IMR-90 (cell line): ENCODE measurements around the gene C4orf33. TPM values are rescaled to one million over a fixed set of nuclear protein-coding genes. Genes with fewer than 3 reads are reported as not detected.

Experiments
- ATAC-seq: fragments of 200-7000 bp; cut with Tn5 transposase; 2 replicates; pipeline ENCODE4 v1.9.1; 2020; ENCODE audit warnings: low read depth, mild to moderate bottlenecking, moderate library complexity
- BruUV-seq: library from RNA; stranded (reverse); fragments of 400-500 nt; replicated peaks from 2 replicates; lab custom pipeline; 2021; lab: Mats Ljungman, UMichigan
- CTCF ChIA-PET: fragments of 300-600 bp; formaldehyde crosslinking; extraction: SDS; loops from one replicate; lab custom pipeline; 2021; ENCODE audit warnings: antibody characterized with exemption; lab: Yijun Ruan, JAX
- POLR2A ChIA-PET: fragments of 300-600 bp; sonication (Branson Sonifier 250); formaldehyde crosslinking; loops from one replicate; lab custom pipeline; 2022; ENCODE audit warnings: antibody characterized with exemption; ENCODE audit not compliant: unreplicated experiment; lab: Charles Lee
- DNase-seq: peaks from one replicate; pipeline ENCODE4 v3.0.0; 2013
- H2AFZ ChIP-seq: replicated peaks from 2 replicates; pipeline ENCODE3; 2013; ENCODE audit warnings: low read length, mild to moderate bottlenecking; ENCODE audit not compliant: poor library complexity
- H2AK5ac ChIP-seq: 2 replicates; pipeline ENCODE4 v1.6.1; 2013; ENCODE audit warnings: low read depth, low read length, inconsistent platforms
- H2AK9ac ChIP-seq: replicated peaks from 2 replicates; pipeline ENCODE3; 2013; ENCODE audit warnings: mild to moderate bottlenecking, low read depth, low read length, moderate library complexity; ENCODE audit not compliant: poor library complexity
- H2BK120ac ChIP-seq: 2 replicates; pipeline ENCODE4 v1.6.1; 2013; ENCODE audit warnings: low read depth, low read length, inconsistent platforms
- H2BK15ac ChIP-seq: 3 replicates; pipeline ENCODE4 v1.6.1; 2013; ENCODE audit warnings: low read depth, low read length, inconsistent platforms
- H2BK20ac ChIP-seq: 2 replicates; pipeline ENCODE4 v1.6.1; 2013; ENCODE audit warnings: low read depth, mild to moderate bottlenecking, inconsistent platforms, low read length, moderate library complexity
- H2BK5ac ChIP-seq: 2 replicates; pipeline ENCODE4 v1.6.1; 2013; ENCODE audit warnings: mild to moderate bottlenecking, low read depth, low read length, inconsistent platforms; ENCODE audit not compliant: poor library complexity, severe bottlenecking
- H3K14ac ChIP-seq: replicated peaks from 2 replicates; pipeline ENCODE4 v1.6.1; 2013; ENCODE audit warnings: low read depth, low read length, inconsistent platforms
- H3K18ac ChIP-seq: 2 replicates; pipeline ENCODE4 v1.6.1; 2013; ENCODE audit warnings: low read depth, low read length, control low read depth
- H3K23ac ChIP-seq: 2 replicates; pipeline ENCODE4 v1.6.1; 2013; ENCODE audit warnings: low read depth, low read length, inconsistent platforms
- H3K27ac ChIP-seq: 2 replicates; pipeline ENCODE4 v1.5.1; 2013; ENCODE audit warnings: mild to moderate bottlenecking, control low read depth, low read length; ENCODE audit not compliant: insufficient read depth
- H3K27me3 ChIP-seq: 2 replicates; pipeline ENCODE4 v1.6.1; 2013; ENCODE audit warnings: low read length; ENCODE audit not compliant: control insufficient read depth, insufficient read depth
- H3K36me3 ChIP-seq: 2 replicates; pipeline ENCODE4 v1.6.1; 2013; ENCODE audit warnings: low read length, mixed read lengths; ENCODE audit not compliant: control insufficient read depth, insufficient read depth
- H3K4ac ChIP-seq: 2 replicates; pipeline ENCODE4 v1.6.1; 2013; ENCODE audit warnings: low read depth, low read length, inconsistent platforms
- H3K4me1 ChIP-seq: 2 replicates; pipeline ENCODE4 v1.6.1; 2013; ENCODE audit warnings: low read length, mixed read lengths; ENCODE audit not compliant: control insufficient read depth, insufficient read depth
- H3K4me2 ChIP-seq: 2 replicates; pipeline ENCODE4 v1.6.1; 2013; ENCODE audit warnings: low read depth, mild to moderate bottlenecking, control low read depth, low read length, moderate library complexity
- H3K4me3 ChIP-seq: 2 replicates; pipeline ENCODE4 v1.5.1; 2013; ENCODE audit warnings: low read depth, mild to moderate bottlenecking, control low read depth, low read length, moderate library complexity; ENCODE audit not compliant: insufficient read depth
- H3K56ac ChIP-seq: 2 replicates; pipeline ENCODE4 v1.6.1; 2013; ENCODE audit warnings: low read length, inconsistent platforms; ENCODE audit not compliant: insufficient read depth; ENCODE audit errors: extremely low read depth
- H3K79me1 ChIP-seq, 2 experiments: 2 replicates each; pipeline ENCODE4 v1.6.1; 2013; ENCODE audit warnings: low read length in 2 of 2, inconsistent platforms in 1 of 2, low read depth in 1 of 2
- H3K9ac ChIP-seq: 2 replicates; pipeline ENCODE4 v1.6.1; 2013; ENCODE audit warnings: low read depth, low read length, control low read depth
- H3K9me1 ChIP-seq: 2 replicates; pipeline ENCODE4 v1.6.1; 2013; ENCODE audit warnings: low read length, inconsistent platforms; ENCODE audit not compliant: insufficient read depth
- H3K9me3 ChIP-seq: 2 replicates; pipeline ENCODE4 v1.6.1; 2013; ENCODE audit warnings: low read length; ENCODE audit not compliant: control insufficient read depth, insufficient read depth
- H4K20me1 ChIP-seq: 2 replicates; pipeline ENCODE4 v1.6.1; 2013; ENCODE audit warnings: low read length, inconsistent platforms; ENCODE audit not compliant: insufficient read depth
- H4K5ac ChIP-seq: 2 replicates; pipeline ENCODE4 v1.6.1; 2013; ENCODE audit warnings: mild to moderate bottlenecking, low read depth, low read length, control low read depth
- H4K8ac ChIP-seq, 2 experiments: 2 replicates each; pipeline ENCODE4 v1.6.1; 2013; ENCODE audit warnings: low read depth in 2 of 2, low read length in 2 of 2, control low read depth in 1 of 2, inconsistent platforms in 1 of 2
- H4K91ac ChIP-seq: 2 replicates; pipeline ENCODE4 v1.6.1; 2013; ENCODE audit warnings: low read depth, low read length, inconsistent platforms; ENCODE audit not compliant: insufficient read depth
- BHLHE40 ChIP-seq: fragments of 150-350 bp; IDR thresholded peaks from 2 replicates; pipeline ENCODE4 v1.6.1; 2016; ENCODE audit warnings: mild to moderate bottlenecking, low read depth, low read length
- CEBPB ChIP-seq: IDR thresholded peaks from 2 replicates; pipeline ENCODE4 v1.6.1; 2012; ENCODE audit warnings: low read depth, low read length, improper control_type of control experiment
- CHD1 ChIP-seq: IDR thresholded peaks from 2 replicates; pipeline ENCODE4 v1.6.1; 2012; ENCODE audit warnings: low read depth, low read length, improper control_type of control experiment
- FOS ChIP-seq: fragments of 150-350 bp; IDR thresholded peaks from 2 replicates; pipeline ENCODE4 v1.6.1; 2016; ENCODE audit warnings: low read depth, low read length
- MAFK ChIP-seq: IDR thresholded peaks from 2 replicates; pipeline ENCODE4 v1.6.1; 2012; ENCODE audit warnings: low read depth, low read length, improper control_type of control experiment
- MAZ ChIP-seq: IDR thresholded peaks from 2 replicates; pipeline ENCODE4 v1.6.1; 2012; ENCODE audit warnings: low read depth, mild to moderate bottlenecking, low read length, improper control_type of control experiment, moderate library complexity, borderline replicate concordance
- NFE2L2 ChIP-seq: fragments of 150-350 bp; IDR thresholded peaks from 2 replicates; pipeline ENCODE4 v1.6.1; 2016; ENCODE audit warnings: low read depth, mild to moderate bottlenecking, low read length
- POLR2A ChIP-seq: IDR thresholded peaks from 2 replicates; pipeline ENCODE4 v1.6.1; 2012; ENCODE audit warnings: mild to moderate bottlenecking, low read depth, low read length
- RAD21 ChIP-seq: IDR thresholded peaks from 2 replicates; pipeline ENCODE4 v1.6.1; 2012; ENCODE audit warnings: low read length, improper control_type of control experiment
- RCOR1 ChIP-seq: IDR thresholded peaks from 2 replicates; pipeline ENCODE4 v1.6.1; 2012; ENCODE audit warnings: mild to moderate bottlenecking, low read length, improper control_type of control experiment; ENCODE audit not compliant: insufficient replicate concordance
- RFX5 ChIP-seq: IDR thresholded peaks from 2 replicates; pipeline ENCODE4 v1.8.0; 2012; ENCODE audit warnings: low read depth, mild to moderate bottlenecking, low read length, moderate library complexity
- SMC3 ChIP-seq: fragments of 150-350 bp; IDR thresholded peaks from 2 replicates; pipeline ENCODE4 v1.6.1; 2016; ENCODE audit warnings: low read depth, mild to moderate bottlenecking, antibody characterized with exemption, low read length, moderate library complexity
- WGBS, 2 experiments: methylation state at CpG; one replicate each; pipeline versions ENCODE4 v1.1.5 to v1.1.7; 2013; ENCODE audit warnings: missing lambda C conversion rate in 2 of 2; ENCODE audit not compliant: insufficient read length in 1 of 2; ENCODE audit errors: extremely low coverage in 2 of 2; 5-methylcytosine and 5-hydroxymethylcytosine counted together
- dilution Hi-C: fragments of 300-500 bp; cut with HindIII; formaldehyde crosslinking; loops from one replicate; pipeline ENCODE4 v1.14.3; 2018; ENCODE audit warnings: low sequenced_read_pairs; ENCODE audit not compliant: unreplicated experiment
- in situ Hi-C: fragments of 300-500 bp; cut with MboI; formaldehyde crosslinking; loops from 3 replicates; pipeline ENCODE4 v1.14.3; 2019; ENCODE audit warnings: low sequenced_read_pairs, inconsistent platforms, mixed read lengths
- intact Hi-C: fragments of 100-400 bp; cut with micrococcal nuclease; formaldehyde crosslinking; loops from 2 replicates; pipeline ENCODE4 v1.10.0; 2022
- polyA plus RNA-seq, 3 experiments: library from polyadenylated mRNA; depleted of rRNA; stranded (reverse); fragments of >200 nt; gene quantifications; 2 replicates each; pipeline ENCODE4 v1.2.3, GENCODE V29; 2012; ENCODE audit warnings: low replicate concordance in 1 of 3
- total RNA-seq: library from RNA; depleted of rRNA; stranded (reverse); fragments of >200 nt; gene quantifications from 2 replicates; pipeline ENCODE4 v1.2.3, GENCODE V29; 2012
- TF ChIP-seq, protein P1 (sequence below): conservative IDR thresholded peaks from 2 replicates; pipeline ENCODE4 v1.5.1; 2012; ENCODE audit warnings: mild to moderate bottlenecking, low read depth, low read length, improper control_type of control experiment
- TF ChIP-seq, protein P2 (sequence below): fragments of 150-350 bp; IDR thresholded peaks from 2 replicates; pipeline ENCODE4 v1.6.1; 2017; ENCODE audit warnings: mild to moderate bottlenecking, antibody characterized with exemption, low read length, low read depth
- TF ChIP-seq, protein P3 (sequence below): fragments of 150-350 bp; IDR thresholded peaks from 2 replicates; pipeline ENCODE4 v1.6.1; 2016; ENCODE audit warnings: low read depth, mild to moderate bottlenecking, low read length, moderate library complexity, borderline replicate concordance

Gene C4orf33
- total and polyA plus RNA-seq, 2 of the 4 experiments (the other 2 are of a cell fraction), result 4.7 to 5.3 TPM

DNA sequence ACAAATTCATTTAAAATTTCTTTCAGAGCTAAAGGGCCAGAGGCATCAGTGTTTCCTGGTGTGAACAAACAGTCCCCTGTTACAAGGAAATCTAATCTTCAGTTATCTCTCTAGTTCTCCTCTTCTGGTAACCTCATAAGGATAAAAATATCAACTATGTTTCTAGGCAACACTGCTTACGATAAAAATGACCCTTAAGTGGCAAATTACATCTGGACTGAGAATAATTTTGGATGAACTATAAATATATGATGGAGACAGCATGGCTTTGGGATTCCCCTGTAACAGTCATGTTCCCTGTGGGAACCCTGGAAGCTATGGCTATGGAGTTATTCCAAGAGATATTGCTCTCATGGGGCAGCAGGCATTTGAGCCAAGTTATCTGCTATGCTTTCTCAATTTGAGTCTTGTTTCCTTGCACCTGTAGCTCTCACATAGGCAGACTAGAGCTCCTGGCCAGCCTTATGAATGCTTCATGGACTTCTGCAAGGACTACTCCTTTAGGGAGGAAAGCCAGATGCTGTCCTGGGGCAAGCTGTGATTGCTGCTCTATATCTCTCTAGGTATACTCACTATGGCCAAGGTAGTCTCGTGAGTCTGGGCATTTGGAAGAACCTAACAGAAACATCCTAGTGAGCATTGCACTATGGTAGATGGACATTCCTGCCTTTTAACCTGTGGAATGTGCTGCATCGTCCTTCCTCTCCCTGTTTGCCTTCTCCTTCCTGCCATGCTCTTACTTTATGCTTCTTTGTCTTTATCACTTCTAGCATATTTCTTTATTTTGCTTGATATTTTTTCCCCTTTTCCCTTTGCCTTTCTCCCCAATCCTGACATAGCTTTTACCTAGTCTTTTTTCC is 14.2 kb downstream of the C4orf33 start:
- H3K36me3 ChIP-seq, result no peaks in the 10 kb centered on the region
- H3K79me1 ChIP-seq, result no peaks in the 10 kb centered on the region
- H3K27ac ChIP-seq, result no peak overlapping the region
- ChIA-PET CTCF (interaction anchor here (1.4 kb wide), 1 partner anchor 17 kb away, joined by 4 read pairs; the partner anchor contains the start of gene SCLT1), POLR2A (no interaction called here)
- no peaks in the 10 kb centered on the region for H3K27me3 ChIP-seq
- H3K56ac ChIP-seq, result no peak overlapping the region
- H3K9me1 ChIP-seq, result peaks cover 3% of the 10 kb centered on the region; the same call in 1 of the 2 replicates
- no peak overlapping the region for H2BK20ac ChIP-seq
- in situ Hi-C loops, result no loop called here
- ATAC-seq, result no peak
- H3K18ac ChIP-seq, result no peak overlapping the region
- H3K23ac ChIP-seq, result no peak overlapping the region
- no peak overlapping the region for H3K4me3 ChIP-seq
- intact Hi-C loops, result no loop called here
- no peak overlapping the region for H3K4me2 ChIP-seq
- H3K4ac ChIP-seq, result no peak overlapping the region
- dilution Hi-C loops, result no loop called here
- no peak overlapping the region for H2AK9ac ChIP-seq
- H2AFZ ChIP-seq, result no peak overlapping the region
- DNase-seq, result no peak
- no peaks in the 10 kb centered on the region for H3K9me3 ChIP-seq
- H3K4me1 ChIP-seq, result no peaks in the 10 kb centered on the region
- WGBS, 2 experiments, result 40% methylated on average over 1 of the region's 3 CpGs; no CpG with 5 or more reads in 1 of the 2 experiments
- no peaks in the 10 kb centered on the region for H4K20me1 ChIP-seq
- H2AK5ac ChIP-seq, result no peak overlapping the region
- H2BK120ac ChIP-seq, result no peak overlapping the region
- H3K9ac ChIP-seq, result no peak overlapping the region
- H3K14ac ChIP-seq, result no peak overlapping the region
- H4K91ac ChIP-seq, result no peak overlapping the region
- BruUV-seq, result no TSS peak
- no peak overlapping the region for H4K5ac ChIP-seq
- H4K8ac ChIP-seq, result no peak overlapping the region
- H2BK15ac ChIP-seq, result no peak overlapping the region
- H2BK5ac ChIP-seq, result no peak overlapping the region
- no peak for TF ChIP-seq BHLHE40
- no peak for TF ChIP-seq RFX5
- TF ChIP-seq, protein P1, sequence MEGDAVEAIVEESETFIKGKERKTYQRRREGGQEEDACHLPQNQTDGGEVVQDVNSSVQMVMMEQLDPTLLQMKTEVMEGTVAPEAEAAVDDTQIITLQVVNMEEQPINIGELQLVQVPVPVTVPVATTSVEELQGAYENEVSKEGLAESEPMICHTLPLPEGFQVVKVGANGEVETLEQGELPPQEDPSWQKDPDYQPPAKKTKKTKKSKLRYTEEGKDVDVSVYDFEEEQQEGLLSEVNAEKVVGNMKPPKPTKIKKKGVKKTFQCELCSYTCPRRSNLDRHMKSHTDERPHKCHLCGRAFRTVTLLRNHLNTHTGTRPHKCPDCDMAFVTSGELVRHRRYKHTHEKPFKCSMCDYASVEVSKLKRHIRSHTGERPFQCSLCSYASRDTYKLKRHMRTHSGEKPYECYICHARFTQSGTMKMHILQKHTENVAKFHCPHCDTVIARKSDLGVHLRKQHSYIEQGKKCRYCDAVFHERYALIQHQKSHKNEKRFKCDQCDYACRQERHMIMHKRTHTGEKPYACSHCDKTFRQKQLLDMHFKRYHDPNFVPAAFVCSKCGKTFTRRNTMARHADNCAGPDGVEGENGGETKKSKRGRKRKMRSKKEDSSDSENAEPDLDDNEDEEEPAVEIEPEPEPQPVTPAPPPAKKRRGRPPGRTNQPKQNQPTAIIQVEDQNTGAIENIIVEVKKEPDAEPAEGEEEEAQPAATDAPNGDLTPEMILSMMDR, result no peak
- no peak for TF ChIP-seq MAFK
- TF ChIP-seq, protein P2, sequence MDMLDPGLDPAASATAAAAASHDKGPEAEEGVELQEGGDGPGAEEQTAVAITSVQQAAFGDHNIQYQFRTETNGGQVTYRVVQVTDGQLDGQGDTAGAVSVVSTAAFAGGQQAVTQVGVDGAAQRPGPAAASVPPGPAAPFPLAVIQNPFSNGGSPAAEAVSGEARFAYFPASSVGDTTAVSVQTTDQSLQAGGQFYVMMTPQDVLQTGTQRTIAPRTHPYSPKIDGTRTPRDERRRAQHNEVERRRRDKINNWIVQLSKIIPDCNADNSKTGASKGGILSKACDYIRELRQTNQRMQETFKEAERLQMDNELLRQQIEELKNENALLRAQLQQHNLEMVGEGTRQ, result no peak
- TF ChIP-seq, protein P3, sequence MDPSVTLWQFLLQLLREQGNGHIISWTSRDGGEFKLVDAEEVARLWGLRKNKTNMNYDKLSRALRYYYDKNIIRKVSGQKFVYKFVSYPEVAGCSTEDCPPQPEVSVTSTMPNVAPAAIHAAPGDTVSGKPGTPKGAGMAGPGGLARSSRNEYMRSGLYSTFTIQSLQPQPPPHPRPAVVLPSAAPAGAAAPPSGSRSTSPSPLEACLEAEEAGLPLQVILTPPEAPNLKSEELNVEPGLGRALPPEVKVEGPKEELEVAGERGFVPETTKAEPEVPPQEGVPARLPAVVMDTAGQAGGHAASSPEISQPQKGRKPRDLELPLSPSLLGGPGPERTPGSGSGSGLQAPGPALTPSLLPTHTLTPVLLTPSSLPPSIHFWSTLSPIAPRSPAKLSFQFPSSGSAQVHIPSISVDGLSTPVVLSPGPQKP, result no peak
- TF ChIP-seq CHD1, result no peak
- no peak for TF ChIP-seq RCOR1
- no peak for TF ChIP-seq CEBPB
- TF ChIP-seq SMC3, result no peak
- no peak for TF ChIP-seq NFE2L2
- TF ChIP-seq FOS, result no peak
- TF ChIP-seq RAD21, result no peak
- TF ChIP-seq MAZ, result no peak
- no peak for TF ChIP-seq POLR2A
